Retinal pigment epithelial cell (primary cell): Measurements from ENCODE around the gene ADD3.
A peak's percentile ranks its signal among the peaks of the same experiment; 100 is the strongest.

Source experiments
- DNase-seq: peaks from one replicate; pipeline ENCODE4 v3.0.0-alpha.2; 2010; ENCODE audit warnings: low read depth
- H3K4me3 ChIP-seq: 2 replicates; pipeline ENCODE4 v1.5.1; 2011; ENCODE audit warnings: mild to moderate bottlenecking, low read length, control low read depth, moderate library complexity
- CTCF ChIP-seq: conservative IDR thresholded peaks from 2 replicates; pipeline ENCODE4 v1.5.1; 2011; ENCODE audit warnings: low read depth, low read length, control low read depth, inconsistent platforms

The ADD3 gene

DNA sequence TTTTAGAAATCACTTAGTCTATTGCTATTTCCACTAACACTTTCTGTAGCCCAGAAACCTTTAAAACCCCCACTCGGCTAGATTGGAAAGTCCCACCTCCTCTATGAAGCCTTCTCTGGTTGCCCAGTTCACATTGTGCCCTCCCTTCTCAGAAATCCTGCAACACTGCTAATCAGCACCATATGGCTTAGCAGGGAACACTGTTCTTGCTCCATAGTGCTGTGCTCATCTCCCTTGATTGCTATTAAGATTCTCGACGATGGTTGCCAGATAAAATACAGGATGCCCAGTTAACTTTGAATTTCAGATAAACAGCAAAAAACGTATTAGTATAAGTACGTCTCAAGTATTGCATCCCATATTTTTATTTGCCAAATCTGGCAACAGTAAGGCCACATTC lies 44.3 kb upstream of the ADD3 start:
- H3K4me3 ChIP-seq, result no peak overlapping the region
- no peak for DNase-seq
- no peak for TF ChIP-seq CTCF

GRCh38 chr10:109964318-109964717 lies 43.5 kb upstream of the ADD3 start:
- H3K4me3 ChIP-seq, result no peak overlapping the region
- no peak for TF ChIP-seq CTCF

DNA sequence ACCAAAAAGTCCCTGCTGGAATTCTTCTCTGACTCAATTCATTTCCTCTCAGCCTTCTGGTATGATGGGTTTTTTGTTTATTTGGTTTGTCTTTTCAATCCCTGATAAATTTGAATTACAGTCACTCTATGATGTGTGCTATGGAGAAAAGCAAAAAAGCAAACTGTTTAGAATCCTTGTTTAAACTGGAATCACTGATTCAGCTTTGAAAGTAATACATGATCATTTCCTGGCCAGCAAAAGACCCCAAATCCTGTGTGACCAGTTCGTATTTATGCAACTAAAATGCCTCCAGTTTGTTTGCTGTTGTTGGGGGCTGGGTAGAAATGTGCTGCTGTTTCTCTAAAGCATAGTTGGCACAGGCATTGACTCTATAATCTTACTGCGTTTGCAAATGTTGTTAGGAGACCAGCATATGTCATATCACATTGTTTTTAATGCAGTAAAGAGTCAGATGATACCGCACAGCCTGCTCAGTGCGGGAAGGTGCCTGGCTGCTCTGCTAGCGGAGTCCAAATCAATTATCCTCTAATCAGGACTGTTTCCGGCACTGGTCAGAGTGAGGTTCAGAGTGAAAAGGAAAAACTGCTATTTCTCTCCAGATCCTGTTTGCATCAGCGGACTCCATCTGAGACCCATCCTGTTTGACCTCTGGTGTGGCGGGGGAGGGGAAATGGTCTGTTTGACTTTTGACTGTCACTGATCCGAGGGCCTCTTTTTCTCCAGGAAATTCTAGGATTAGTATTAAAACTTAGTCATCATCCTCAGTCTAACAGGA lies 40.6 kb upstream of the ADD3 start:
- no peak overlapping the region for H3K4me3 ChIP-seq
- no peak for TF ChIP-seq CTCF
- peak; percentile 64 for DNase-seq

More at GRCh38 chr10:109964318-109964717, 43.5 kb upstream of the ADD3 start:
- no peak for DNase-seq

- H3K4me3 ChIP-seq, result no peak overlapping the region
- TF ChIP-seq CTCF, result no peak
- no peak for DNase-seq
Observed at GRCh38 chr10:109967739-109968088, 40.1 kb upstream of the ADD3 start.

DNA sequence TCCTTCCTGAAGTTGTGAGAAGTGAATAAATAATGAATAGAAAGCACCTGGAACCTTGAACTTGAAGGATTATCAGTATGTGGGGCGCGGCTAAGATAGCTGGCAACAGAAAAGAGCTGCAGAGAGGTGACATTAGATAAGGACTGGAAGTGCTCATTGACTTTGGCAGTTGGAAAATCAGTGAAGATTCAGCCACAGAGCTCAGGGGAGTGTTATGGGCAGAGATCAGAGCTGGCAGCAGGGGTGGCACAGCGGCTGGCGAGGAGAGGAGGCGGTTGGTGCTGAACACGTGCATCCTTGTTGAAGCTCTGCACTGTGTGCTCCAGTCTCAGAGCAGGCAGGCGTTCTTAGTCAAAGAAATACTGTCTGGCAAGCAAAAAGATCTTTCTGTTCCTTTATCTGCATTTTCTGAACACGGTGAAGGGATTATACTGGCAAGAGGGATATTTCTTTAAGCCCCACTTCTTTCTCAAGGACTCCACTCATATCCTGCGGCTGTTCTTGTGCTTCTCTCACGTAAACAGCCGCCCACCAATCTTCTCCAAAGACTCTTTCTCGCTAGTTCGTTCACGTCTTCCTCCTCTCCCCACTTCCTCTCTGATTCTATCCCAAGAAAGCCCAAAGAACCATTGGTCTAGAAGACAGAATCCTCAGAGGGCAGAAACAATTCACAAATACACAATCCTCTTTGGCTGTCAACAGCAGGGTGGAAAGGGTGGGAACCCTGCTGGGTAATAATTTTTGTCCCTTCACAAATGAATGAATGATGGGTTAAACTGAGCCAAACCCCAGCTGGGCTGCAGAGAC lies 38.6 kb upstream of the ADD3 start:
- no peak overlapping the region for H3K4me3 ChIP-seq
- DNase-seq, result no peak
- no peak for TF ChIP-seq CTCF

DNA sequence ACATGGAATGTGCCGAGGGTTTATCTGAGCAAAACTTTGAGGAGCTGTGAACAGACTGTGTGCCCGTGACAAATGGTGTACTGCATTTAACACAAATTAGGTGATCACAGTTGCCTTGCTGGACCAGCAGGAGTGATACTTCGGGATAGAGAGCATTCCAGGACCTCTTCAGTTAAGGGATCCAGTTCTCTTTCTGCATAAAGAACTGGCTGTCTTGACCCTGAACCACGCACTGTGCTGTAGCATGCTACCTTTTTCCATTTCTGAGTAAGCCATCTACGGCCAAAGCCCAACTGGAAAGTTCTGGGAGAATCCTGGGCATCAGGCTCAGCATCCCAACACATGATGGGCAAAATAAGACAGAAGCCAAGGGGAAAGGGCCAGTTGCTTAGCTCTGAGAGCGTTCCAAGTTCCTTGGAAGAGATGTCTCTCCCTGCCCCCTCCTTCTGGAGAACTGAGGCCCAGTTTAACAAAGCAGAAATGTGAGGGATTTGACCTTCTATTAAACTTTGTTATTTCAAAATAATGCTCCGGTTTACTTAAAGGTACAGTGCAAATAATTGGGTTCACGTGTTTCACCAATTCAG lies 37.9 kb upstream of the ADD3 start:
- no peak for TF ChIP-seq CTCF
- H3K4me3 ChIP-seq, result no peak overlapping the region
- DNase-seq, result no peak
